ENCODE data around the gene TEPSIN. TPM values are rescaled to one million over a fixed set of nuclear protein-coding genes. Genes with fewer than 3 reads are reported as not detected.
A peak's percentile ranks its signal among the peaks of the same experiment; 100 is the strongest.

The TEPSIN gene
- total RNA-seq, 1 experiment from 2014 or later: 40.7 TPM

DNA sequence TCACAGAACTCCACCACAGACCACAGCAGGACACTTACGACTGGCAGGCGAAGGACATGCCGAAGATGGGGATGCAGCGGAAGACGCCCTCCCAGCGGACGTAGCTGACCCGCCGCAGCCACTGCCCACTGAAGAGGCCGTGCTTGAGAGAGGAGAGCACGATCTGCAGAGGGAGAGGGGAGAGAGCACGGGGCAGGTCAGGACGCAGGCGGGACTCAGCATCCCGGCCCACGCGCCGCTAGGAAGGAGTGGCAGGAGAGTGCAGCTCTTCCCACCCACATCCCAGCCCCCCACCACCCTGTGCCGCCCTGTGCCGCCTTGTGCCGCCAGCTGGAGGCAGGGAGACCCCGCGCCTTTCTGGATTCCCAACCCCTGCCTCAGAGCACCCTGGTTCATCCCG, 41.7 kb upstream of the TEPSIN start (continued):
- TF ChIP-seq, protein P1, sequence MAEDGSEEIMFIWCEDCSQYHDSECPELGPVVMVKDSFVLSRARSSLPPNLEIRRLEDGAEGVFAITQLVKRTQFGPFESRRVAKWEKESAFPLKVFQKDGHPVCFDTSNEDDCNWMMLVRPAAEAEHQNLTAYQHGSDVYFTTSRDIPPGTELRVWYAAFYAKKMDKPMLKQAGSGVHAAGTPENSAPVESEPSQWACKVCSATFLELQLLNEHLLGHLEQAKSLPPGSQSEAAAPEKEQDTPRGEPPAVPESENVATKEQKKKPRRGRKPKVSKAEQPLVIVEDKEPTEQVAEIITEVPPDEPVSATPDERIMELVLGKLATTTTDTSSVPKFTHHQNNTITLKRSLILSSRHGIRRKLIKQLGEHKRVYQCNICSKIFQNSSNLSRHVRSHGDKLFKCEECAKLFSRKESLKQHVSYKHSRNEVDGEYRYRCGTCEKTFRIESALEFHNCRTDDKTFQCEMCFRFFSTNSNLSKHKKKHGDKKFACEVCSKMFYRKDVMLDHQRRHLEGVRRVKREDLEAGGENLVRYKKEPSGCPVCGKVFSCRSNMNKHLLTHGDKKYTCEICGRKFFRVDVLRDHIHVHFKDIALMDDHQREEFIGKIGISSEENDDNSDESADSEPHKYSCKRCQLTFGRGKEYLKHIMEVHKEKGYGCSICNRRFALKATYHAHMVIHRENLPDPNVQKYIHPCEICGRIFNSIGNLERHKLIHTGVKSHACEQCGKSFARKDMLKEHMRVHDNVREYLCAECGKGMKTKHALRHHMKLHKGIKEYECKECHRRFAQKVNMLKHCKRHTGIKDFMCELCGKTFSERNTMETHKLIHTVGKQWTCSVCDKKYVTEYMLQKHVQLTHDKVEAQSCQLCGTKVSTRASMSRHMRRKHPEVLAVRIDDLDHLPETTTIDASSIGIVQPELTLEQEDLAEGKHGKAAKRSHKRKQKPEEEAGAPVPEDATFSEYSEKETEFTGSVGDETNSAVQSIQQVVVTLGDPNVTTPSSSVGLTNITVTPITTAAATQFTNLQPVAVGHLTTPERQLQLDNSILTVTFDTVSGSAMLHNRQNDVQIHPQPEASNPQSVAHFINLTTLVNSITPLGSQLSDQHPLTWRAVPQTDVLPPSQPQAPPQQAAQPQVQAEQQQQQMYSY (CRISPR knock-in tag; IDR thresholded peaks at IDR 0.05): no peak
- no peak for TF ChIP-seq KAT7 (CRISPR knock-in tag; IDR thresholded peaks at IDR 0.05; ENCODE audit: borderline replicate concordance)
- TF ChIP-seq NR3C1 (CRISPR knock-in tag; conservative IDR thresholded peaks at IDR 0.05; ENCODE audit: low read depth): no peak
- TF ChIP-seq FOXK1 (CRISPR knock-in tag; IDR thresholded peaks at IDR 0.05): no peak
- TF ChIP-seq, protein P2, sequence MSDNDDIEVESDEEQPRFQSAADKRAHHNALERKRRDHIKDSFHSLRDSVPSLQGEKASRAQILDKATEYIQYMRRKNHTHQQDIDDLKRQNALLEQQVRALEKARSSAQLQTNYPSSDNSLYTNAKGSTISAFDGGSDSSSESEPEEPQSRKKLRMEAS (CRISPR knock-in tag; IDR thresholded peaks at IDR 0.05): no peak
- no peak for TF ChIP-seq OVOL2 (CRISPR knock-in tag; IDR thresholded peaks at IDR 0.05; ENCODE audit: borderline replicate concordance)

DNA sequence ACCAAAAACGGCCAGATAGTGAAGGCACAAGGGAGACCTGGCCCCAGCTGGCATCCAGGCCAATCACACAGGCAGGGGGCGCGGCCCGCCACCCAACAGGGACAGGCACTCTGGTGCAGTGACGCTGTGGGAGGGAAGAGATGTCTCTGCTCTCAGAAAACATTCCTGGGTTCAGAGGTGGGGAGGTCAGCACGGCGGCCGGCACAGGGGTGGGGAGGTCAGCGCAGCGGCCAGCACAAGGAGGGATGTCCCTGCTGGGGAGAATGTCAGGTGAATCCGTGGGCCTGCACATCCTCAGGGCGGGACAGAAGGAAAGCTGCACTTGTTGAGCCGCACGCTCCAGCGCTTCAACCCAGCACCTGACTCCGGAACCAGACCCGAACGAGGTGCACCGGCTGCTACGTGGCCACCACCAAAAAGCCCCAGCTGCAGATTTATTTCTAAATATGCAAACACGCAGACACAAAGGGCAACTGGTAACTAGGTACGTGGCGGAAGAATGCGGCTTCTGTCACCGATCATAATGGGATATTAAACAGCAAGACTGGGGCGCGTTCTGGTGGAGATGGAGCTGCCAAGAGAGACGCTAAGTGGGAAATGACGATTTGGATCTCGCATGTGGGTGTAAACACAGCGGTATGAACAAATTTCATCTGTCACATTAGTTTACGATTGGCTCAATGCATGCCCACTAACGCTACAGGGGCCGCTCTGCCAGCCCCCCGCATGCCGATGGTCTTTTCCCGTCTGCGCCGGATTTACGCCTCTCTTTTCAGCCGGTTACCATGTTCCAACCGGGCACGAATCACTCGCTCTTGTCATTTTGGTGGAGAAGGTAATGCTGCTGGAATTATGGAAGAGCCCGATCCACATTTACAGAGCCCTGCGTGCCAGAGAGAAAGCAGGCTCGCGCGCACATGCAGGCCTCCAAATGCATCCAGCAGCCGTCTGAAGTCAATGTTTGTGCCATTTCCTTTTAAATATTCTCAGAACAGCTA, 40.7 kb upstream of the TEPSIN start:
- Mint-ChIP-seq H3K27ac (peak overlapping the region; percentile 85), H3K4me3 (no peak overlapping the region), H3K4me1 (no peaks in the 10 kb centered on the region), H3K9me3 (no peaks in the 10 kb centered on the region), H3K27me3 (ENCODE audit: low read depth) (no peaks in the 10 kb centered on the region), H3K36me3 (peaks cover 14% of the 10 kb centered on the region)
- ChIA-PET CTCF (interaction anchor here (1.4 to 2.0 kb wide), 2 partner anchors 12 to 13 kb away, joined by 3 to 9 read pairs; no protein-coding TSS in a partner anchor), POLR2A (no interaction called here)
- TF ChIP-seq JAZF1 (CRISPR knock-in tag; IDR thresholded peaks at IDR 0.05): no peak
- TF ChIP-seq, protein P3, sequence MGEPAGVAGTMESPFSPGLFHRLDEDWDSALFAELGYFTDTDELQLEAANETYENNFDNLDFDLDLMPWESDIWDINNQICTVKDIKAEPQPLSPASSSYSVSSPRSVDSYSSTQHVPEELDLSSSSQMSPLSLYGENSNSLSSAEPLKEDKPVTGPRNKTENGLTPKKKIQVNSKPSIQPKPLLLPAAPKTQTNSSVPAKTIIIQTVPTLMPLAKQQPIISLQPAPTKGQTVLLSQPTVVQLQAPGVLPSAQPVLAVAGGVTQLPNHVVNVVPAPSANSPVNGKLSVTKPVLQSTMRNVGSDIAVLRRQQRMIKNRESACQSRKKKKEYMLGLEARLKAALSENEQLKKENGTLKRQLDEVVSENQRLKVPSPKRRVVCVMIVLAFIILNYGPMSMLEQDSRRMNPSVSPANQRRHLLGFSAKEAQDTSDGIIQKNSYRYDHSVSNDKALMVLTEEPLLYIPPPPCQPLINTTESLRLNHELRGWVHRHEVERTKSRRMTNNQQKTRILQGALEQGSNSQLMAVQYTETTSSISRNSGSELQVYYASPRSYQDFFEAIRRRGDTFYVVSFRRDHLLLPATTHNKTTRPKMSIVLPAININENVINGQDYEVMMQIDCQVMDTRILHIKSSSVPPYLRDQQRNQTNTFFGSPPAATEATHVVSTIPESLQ (CRISPR knock-in tag; IDR thresholded peaks at IDR 0.05): no peak
- TF ChIP-seq SOX15 (CRISPR knock-in tag; IDR thresholded peaks at IDR 0.05): no peak
- no peak for ATAC-seq
- DNase-seq (ENCODE audit: low spot score): no peak

DNA sequence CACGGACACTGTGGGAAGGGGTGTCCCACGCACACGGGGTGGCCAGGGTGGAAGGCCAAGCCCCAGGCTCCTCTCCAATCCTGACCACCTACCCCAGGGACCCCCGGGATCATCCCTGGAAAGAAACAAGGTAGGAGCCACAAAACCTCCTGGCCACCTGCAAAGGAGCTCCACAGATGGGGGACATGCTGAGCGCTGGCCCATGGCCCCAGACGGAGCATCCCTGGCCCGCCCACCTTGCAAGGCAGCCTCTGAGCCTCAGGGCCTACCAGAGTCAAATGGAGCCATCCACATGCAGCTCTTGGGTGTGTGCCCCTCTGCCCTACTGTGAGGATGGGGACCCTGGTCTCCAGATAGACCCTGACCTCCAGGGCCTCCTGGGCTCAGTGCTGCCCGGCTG, 40.0 kb upstream of the TEPSIN start:
- Mint-ChIP-seq H3K27me3 (ENCODE audit: low read depth) (no peaks in the 10 kb centered on the region), H3K4me1 (no peaks in the 10 kb centered on the region), H3K4me3 (no peak overlapping the region), H3K36me3 (peaks cover 14% of the 10 kb centered on the region), H3K27ac (no peak overlapping the region), H3K9me3 (no peaks in the 10 kb centered on the region)
- DNase-seq (ENCODE audit: low spot score) (no peak), ATAC-seq (no peak)
- ChIA-PET CTCF (interaction anchor here (1.1 to 1.4 kb wide), 2 partner anchors 13 to 205 kb away, joined by 3 to 4 read pairs; no protein-coding TSS in a partner anchor), POLR2A (no interaction called here)
- TF ChIP-seq JUN (CRISPR knock-in tag; IDR thresholded peaks at IDR 0.05): no peak
- no peak for TF ChIP-seq RELA (CRISPR knock-in tag; IDR thresholded peaks at IDR 0.05; ENCODE audit: borderline replicate concordance)
- no peak for TF ChIP-seq EMX1 (CRISPR knock-in tag; IDR thresholded peaks at IDR 0.05)
- TF ChIP-seq, protein P4, sequence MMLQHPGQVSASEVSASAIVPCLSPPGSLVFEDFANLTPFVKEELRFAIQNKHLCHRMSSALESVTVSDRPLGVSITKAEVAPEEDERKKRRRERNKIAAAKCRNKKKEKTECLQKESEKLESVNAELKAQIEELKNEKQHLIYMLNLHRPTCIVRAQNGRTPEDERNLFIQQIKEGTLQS (CRISPR knock-in tag; conservative IDR thresholded peaks at IDR 0.05): no peak
- no peak for TF ChIP-seq ZNF423 (CRISPR knock-in tag; IDR thresholded peaks at IDR 0.05)
- TF ChIP-seq, protein P5, sequence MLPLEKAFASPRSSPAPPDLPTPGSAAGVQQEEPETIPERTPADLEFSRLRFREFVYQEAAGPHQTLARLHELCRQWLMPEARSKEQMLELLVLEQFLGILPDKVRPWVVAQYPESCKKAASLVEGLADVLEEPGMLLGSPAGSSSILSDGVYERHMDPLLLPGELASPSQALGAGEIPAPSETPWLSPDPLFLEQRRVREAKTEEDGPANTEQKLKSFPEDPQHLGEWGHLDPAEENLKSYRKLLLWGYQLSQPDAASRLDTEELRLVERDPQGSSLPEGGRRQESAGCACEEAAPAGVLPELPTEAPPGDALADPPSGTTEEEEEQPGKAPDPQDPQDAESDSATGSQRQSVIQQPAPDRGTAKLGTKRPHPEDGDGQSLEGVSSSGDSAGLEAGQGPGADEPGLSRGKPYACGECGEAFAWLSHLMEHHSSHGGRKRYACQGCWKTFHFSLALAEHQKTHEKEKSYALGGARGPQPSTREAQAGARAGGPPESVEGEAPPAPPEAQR (CRISPR knock-in tag; IDR thresholded peaks at IDR 0.05): no peak
- TF ChIP-seq ZNF121 (CRISPR knock-in tag; IDR thresholded peaks at IDR 0.05): no peak
- no peak for TF ChIP-seq FOXP1 (CRISPR knock-in tag; IDR thresholded peaks at IDR 0.05; ENCODE audit: borderline replicate concordance)

Measured in WTC11 (cell line).